ENCODE measurements around the gene SPATS2L.

DNA sequence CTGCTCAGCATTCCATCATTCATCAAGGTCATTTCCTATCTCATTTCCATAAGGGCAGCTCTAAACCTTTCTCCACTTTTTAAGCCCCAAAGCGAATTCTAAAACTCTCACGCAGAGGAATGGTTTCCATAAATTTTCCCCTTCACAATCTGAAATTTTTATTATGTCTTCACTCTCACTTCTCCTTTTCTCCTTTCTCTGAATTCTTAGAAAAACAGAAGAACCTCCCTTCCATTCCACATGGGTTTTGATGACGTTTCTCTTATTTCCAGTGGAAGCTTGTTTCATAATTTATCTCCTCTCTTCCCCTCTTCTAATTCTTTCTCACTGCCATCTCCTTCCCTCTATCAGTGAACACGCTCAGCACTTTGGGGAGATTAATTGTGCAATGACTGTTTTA, 97.3 kb downstream of the SPATS2L start:
- TF ChIP-seq, protein P1, sequence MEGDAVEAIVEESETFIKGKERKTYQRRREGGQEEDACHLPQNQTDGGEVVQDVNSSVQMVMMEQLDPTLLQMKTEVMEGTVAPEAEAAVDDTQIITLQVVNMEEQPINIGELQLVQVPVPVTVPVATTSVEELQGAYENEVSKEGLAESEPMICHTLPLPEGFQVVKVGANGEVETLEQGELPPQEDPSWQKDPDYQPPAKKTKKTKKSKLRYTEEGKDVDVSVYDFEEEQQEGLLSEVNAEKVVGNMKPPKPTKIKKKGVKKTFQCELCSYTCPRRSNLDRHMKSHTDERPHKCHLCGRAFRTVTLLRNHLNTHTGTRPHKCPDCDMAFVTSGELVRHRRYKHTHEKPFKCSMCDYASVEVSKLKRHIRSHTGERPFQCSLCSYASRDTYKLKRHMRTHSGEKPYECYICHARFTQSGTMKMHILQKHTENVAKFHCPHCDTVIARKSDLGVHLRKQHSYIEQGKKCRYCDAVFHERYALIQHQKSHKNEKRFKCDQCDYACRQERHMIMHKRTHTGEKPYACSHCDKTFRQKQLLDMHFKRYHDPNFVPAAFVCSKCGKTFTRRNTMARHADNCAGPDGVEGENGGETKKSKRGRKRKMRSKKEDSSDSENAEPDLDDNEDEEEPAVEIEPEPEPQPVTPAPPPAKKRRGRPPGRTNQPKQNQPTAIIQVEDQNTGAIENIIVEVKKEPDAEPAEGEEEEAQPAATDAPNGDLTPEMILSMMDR (conservative IDR thresholded peaks at IDR 0.05; ENCODE audit: low read depth, low read length) = no peak
- no peak for TF ChIP-seq EZH2 (IDR thresholded peaks at IDR 0.05; ENCODE audit: low read length, unreplicated experiment)
